ENCODE data around the gene CFAP61.
"Not testable (repeated sequence)": the region's sequence is repeated elsewhere in the genome, so short reads cannot be mapped to it uniquely, and the experiment has no call there.

The CFAP61 gene

DNA sequence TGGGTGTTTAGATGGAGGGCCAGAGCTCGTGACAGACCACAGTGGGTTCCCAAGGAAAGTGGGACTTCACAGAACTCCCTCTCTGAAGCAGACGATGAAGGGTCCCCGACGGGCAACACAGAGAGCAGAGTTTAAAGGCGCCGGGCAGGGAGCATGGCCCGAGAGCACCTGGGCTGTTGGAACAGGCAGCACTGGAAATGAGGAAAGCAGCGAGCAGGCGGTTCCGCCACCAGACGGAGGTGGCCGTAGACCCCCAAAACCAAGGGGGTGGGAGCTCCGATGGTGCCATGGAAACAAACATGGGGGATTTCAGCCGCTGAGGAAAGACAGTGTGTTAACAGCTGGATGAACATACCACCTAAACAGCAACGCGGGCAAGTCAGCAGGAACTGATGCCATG is 288.1 kb downstream of the CFAP61 start:
- DNase-seq: no peak

DNA sequence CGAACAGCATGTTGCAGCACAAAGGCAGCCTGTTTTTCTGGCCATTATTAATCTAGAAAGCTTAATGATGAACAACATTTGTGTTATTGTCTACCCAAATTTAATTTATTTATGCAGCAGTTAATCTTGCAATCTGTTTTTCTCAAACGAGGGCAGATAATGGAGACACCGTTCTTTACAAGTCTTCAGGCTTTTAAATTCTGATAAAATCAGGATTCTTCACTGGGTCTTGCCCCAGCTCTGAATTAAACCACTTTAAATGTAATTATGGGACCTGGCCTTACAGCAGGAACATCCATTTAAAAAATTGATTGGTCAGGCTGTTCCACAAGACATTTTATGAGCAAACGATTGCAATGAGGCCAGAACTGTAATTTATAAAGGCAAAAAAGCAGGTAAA is 289.0 kb downstream of the CFAP61 start:
- DNase-seq: no peak

DNA sequence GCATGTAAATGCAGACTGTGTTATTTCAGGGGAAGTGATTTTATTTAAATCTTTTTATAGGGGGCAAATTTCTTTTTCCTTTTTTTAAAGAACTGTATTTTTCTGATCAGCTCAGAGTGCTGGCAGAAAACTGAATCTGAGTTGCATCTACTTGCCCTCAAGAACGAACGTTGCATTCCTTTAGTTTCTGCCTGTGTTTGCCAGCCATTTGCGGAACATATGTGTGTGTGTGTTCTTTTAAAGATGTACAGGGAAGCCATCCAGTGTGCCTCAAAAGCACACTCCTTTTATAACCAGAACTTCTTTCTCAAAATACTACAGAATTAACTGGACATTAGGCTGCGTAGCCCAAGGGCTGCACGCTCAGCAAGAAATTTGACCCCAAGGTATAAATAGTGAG is 289.7 kb downstream of the CFAP61 start:
- DNase-seq: no peak

DNA sequence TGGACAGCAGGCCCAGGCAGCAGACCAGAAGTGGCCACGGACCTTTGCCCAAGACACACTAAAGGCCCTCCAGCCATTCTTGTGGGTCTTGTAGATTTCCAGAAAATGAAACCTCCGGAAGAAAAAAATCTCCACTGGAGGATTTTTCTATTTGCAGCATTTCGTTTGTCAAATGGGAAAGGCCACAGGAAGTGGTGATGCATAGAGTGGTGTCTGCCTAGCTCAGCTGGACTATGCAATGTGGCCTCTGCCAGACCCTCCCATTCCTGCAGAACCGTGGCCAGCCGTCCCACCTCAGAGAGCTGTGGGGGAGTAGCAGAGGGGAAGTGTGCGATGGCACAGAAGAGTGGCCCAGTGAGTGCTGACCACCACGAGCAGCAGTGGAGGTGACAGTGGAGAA is 291.6 kb downstream of the CFAP61 start:
- DNase-seq: no peak

DNA sequence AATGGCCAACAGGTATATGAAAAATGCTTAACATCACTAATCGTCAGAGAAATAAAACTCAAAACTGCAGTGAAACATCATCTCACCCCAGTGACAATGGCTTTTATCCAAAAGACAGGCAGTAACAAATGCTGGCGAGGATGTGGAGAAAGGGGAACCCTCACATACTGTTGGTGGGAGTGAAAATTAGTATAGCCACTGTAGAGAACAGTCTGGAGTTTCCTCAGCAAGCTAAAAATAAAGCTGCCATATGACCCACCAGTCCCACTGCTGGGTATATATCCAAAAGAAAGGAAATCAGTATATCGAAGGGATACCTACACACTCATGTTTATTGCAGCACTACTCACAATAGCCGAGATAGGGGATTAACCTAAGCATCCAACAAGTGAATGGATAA is 292.1 kb downstream of the CFAP61 start:
- no peak for DNase-seq

DNA sequence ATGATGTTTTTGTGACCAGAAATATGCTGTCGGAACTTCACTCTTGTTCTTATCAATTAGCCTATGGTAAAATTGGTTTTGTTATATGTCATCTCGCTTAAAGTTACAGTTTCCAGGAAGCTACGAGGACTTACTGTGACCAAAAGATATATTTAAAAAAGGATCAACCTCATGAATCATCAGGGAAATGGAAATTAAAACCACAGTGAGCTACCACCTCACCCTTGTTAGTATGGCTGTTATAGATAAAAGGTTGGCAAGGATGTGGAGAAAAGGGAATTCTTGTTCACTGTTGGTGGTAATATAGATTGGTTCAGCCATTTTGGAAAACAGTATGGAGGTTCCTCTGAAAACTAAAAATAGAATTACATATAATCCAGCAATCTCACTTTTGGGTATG is 301.2 kb downstream of the CFAP61 start:
- DNase-seq: no peak

DNA sequence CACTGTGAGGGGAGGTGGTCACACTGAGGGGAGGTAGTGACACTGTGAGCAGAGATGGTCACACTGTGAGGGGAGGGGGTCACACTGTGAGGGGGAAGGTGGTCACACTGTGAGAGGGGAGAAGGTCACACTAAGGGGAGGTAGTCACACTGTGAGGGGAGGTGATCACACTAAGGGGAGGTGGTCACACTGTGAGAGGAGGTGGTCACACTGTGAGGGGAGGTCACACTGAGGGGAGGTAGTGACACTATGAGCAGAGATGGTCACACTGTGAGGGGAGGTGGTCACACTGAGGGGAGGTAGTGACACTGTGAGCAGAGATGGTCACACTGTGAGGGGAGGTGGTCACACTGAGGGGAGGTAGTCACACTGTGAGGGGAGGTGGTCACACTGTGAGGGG is 303.2 kb downstream of the CFAP61 start:
- DNase-seq: not testable (repeated sequence)

DNA sequence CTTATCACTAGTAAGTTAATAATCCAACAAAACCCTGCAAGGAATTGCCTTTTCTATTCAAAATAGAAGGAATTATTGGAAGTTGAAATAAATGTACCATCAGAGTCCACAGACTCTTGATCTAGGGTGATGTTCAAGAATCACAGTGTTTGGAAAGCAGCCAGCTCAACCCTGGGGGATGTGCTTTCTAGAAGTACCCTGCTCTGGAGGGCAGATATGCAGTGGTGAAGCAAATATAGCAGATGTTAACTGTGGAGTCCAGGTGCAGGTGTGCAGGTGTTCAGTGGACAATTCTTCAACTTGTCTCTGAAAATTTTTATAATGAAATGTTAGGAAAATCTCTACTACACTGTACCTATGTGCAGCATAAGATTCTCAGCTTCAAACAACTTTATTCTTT is 306.5 kb downstream of the CFAP61 start:
- DNase-seq: peak; percentile 94

DNA sequence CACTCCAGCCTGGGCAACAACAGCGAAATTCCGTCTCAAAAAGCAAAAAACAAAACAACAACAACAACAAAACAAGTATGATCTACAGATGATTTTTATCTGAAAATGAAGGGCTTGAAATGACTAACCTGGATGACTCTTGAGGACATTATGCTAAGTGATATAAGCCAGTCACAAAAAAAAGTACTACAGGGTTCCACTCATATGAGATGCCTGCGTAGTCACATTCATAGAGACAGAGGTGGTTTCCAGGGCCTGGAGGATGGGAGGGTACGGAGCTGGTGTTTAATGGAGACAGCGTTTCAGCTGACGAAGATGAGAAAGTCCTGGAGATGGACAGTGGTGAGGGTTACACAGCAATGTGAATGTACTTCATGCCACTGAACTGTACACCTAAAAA is 307.3 kb downstream of the CFAP61 start:
- no peak for DNase-seq

DNA sequence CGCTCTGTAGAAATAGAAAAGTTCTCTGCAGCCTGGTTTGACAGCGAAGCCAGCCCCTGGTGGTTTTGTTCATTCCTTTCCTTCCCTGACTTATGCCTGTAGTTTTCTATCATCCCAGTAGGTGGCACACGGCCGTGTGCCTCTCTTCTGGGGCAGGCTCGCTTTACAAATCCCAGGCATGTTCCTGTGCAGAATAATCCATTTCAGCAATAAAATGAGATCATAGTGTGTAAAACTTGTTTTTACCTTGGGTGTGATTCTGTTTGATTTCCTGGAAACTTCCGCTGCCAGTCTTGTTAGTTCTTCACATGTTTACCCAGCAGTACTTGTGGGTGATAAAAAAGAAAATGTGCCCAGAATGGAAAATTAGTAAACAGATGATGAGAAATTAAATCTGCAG is 308.1 kb downstream of the CFAP61 start:
- DNase-seq: peak; percentile 94

DNA sequence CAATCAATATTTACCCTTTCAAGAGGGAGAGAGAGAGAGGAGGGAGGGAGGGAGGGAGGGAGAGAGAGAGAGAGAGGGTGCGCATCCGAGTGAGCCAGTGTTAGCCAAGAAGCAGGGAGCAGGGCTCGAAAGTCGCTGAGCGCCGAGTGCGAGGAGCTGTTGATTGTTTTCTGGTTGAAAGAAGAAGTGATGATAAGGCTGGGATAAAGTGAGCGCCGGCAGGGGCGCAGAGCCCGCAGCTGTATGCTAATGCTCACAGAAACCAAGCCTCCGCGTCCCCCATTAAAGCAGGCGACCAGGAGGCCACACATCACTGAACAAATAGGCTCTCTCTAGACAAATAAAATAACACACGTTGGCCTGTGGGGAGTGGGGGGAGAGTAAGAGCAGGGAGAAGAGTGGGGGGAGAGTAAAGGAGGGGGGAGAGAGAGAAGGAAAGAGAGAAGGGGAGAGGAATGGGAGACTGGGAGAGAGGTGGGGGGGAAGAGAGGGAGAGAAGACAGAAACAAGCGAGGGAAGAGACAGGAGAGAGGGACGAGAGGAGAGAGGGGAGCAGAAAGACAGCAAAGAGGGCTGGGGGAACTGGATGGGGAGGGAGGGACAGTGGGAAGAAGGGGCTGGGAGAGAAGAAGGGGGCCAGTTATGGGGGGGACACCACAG is 310.6 kb downstream of the CFAP61 start:
- DNase-seq: peak; percentile 98

DNA sequence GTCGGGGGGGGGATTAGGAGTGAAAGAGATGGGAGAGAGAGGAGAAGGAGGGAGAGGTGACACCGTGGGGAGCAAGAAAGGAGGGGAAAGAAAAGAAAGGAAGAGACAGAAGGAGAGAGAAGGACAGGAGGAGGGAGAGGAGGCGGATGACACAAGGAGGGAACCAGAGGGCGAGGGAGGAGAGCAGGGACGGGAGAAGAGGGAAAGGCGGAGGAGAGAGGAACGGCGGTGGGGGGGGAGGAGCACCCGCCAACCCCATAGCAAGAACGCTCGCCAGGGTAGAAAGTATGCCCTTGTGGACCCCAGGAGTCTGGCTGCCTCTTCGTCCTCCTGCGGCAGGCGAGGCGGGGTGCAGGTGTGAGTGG is 311.1 kb downstream of the CFAP61 start:
- peak; percentile 80 for DNase-seq

DNA sequence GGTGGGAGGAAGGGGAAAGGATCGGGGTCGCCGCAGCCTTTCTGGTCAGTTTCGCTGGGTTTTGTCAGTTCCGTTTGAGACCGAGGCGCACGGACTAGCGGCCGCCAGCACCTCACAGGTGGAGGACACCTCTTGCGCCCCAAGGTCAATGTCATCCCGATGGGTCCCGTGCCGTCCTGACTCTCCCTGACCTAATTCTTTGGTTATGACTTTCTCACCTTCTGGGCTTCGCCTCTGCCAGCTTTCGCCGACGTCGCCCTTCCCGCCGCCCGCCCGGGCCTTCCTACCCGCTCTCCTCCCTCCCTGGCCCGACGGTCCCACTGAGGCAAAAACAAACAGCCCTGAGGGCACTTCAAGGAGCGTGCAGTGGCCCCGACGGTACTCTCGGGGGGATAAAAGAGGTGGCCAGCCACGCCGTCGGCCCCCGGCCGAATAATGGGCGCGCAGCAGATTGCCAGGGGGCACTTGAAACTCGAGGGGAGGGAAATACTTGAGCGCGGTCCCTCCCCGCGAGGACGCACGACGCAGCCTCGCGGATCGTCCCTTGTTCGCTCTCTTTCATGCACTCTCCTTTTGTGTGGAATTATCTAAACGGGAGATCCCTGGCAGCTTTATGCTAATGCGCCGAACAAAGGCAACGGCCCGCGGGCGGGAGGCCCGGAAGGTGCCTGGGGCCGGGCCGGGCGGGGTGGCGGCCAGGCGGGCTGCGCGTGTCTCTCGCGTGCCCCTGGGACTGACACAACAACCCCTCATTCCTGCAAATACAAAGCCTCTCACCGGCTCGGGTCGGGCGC is 311.7 kb downstream of the CFAP61 start:
- peak; percentile 89 for DNase-seq

DNA sequence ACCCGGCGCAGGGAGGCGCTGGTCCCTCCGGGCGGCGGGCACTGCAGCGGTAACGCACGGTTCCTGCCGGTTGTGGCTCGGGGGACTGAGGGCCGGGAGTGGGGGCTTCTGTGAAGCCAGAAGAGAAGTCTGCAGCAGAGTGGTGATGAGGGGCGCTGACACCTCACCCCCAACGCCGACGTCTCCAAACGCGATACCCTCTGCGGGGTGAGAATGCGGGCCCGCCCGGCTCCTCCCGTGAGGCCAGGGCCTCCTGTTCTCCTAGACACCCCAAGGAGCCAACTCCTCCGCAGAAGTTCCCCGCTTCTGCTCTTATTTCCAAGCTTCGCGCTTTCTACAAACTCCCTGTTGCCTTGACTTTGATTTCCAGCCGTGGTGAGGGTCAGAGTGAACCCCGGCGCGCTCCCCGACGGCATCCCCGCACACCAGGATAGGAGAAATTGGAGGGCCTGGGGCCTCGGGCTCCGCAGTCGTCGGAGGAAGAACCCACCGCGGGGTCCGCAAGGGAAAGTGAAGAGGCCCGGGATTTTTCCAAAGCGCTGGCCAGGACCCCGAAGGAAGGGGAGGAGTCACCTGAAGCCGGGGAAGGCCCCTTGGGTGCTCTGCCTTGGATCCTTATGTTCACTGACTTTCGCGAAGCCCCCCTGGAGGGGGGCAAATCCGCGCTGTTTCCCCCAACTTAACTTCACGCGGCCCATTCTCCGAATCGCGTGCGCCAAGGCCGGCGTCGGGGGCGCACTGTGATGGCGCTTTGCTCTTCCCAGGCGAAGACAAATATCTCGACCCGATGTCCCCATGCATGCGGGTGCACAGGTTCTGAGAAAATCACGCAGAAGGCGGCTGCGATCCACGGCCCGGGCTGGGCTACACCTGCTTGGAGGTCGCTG is 312.5 kb downstream of the CFAP61 start:
- peak; percentile 62 for DNase-seq

DNA sequence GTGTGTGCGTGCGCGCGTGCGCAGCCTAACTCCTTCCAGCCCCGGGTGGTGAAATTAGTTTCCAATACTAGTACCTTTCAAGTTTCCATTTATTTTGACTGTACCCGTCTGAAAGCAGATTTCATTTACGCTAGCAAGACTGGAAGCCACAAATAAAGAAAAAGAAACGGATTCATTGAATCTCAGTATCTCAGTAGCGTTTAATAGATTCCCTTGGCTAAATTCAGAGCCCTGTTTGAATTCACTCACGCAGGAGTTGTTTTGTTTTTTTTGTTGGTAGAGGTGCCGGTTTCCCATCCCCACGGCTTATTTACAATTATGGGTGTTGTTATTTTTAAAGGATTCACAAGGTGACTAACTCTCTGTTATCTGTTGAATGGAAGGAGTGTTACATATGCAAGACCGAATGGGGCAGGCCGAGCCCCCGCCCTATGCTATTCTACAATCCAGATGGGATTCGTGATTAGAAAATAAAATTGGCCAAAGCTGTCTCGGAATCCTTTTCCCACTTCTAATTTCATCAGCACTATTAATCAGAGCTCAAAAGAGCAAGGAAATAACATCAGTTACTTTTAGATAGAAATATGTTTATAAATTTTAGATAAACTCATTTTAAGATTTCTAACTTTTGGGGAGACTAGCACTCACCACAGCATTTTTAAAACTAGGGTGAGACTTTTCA is 313.3 kb downstream of the CFAP61 start:
- peak; percentile 69 for DNase-seq

DNA sequence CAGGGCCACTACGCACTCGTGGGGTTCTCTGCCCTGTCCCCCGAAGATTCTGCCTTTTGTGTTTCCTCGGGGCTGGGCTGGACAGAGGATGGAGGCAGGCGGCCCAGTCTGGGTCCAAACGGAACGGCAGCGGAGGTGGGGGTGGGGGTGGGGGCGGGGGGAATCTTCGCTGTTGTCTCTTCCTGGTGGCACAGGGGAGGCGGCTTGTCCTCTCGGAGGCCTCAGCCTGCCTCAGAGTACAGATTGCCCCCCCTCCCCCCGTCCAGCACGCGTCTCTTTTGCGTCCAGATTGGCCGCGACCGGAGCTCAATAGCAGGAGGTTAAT is 314.2 kb downstream of the CFAP61 start:
- DNase-seq: no peak

DNA sequence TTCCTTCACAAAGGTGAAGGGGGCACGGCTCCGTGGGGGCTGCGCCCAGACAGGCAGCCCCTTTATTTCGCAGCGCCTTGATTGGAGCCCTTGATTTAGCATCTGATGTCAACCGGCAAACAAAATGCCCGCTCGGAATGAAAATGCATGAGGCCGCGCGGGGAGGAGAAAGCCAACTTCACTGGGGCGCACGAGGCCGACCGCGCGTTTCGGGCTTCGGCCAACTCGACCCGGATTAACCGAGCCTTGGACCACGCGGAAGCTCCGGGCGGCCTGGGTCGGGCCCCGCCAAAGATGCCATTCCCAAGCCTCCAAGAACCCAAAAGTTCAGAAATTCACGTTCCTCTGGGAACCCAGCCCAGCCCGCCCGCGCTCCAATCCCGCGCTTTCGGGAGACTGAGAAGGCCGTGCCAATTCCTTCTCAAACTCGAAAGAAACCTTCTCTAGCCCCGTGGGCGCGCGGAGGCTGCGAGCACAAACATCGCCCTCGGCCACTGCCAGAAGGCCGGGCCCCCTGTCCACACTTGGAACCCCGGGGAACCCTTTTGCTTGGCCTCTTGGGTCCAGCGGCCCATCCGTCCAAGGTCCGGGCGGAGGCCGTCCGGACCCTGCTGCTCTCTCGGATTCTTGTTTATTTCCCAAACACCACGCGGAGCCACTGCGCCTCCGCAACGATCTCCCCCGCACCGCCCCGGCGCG is 314.7 kb downstream of the CFAP61 start:
- DNase-seq: peak; percentile 82

DNA sequence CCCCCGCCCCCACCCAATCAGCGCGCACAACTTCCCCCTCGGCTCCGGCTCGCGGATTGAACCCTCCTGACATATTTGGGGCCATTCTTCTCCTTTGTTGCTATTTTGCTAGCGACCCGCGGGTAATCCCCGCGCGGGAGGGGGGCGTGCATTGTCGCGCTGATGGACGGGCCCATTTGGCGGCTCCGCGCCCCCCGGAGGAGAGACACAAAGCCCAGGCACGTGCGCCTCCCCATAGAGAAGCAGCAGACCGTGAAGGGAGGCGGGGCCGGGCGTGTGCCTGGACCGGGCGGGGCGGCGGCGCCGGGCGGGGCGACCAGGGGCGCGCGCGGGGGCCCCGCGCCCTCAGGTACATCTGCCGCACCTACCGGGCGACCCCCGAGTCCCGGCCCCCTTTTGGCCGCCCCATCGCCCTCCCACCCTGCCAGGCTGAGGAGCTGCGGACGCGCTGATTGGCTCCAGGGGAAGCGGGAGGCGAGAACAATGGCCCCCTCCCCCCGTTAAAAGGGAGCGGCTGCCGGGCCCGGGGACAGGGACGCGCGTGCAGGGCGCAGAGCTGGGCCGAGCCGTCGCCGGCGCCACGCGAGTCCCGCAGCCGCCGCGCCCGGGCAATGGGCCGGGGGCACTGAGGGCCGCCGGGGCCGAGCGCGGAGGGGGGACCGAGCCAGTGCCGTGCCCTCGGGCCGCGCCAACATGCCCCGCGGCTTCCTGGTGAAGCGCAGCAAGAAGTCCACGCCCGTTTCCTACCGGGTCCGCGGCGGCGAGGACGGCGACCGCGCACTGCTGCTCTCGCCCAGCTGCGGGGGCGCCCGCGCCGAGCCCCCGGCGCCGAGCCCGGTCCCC is 315.5 kb downstream of the CFAP61 start, which contains the start of gene INSM1:
INSM1 (plus strand) TSS at position 530 of the 843 bp plus-strand sequence; CDS start at position 694, 164 bp downstream.
- DNase-seq: peak; percentile 99

DNA sequence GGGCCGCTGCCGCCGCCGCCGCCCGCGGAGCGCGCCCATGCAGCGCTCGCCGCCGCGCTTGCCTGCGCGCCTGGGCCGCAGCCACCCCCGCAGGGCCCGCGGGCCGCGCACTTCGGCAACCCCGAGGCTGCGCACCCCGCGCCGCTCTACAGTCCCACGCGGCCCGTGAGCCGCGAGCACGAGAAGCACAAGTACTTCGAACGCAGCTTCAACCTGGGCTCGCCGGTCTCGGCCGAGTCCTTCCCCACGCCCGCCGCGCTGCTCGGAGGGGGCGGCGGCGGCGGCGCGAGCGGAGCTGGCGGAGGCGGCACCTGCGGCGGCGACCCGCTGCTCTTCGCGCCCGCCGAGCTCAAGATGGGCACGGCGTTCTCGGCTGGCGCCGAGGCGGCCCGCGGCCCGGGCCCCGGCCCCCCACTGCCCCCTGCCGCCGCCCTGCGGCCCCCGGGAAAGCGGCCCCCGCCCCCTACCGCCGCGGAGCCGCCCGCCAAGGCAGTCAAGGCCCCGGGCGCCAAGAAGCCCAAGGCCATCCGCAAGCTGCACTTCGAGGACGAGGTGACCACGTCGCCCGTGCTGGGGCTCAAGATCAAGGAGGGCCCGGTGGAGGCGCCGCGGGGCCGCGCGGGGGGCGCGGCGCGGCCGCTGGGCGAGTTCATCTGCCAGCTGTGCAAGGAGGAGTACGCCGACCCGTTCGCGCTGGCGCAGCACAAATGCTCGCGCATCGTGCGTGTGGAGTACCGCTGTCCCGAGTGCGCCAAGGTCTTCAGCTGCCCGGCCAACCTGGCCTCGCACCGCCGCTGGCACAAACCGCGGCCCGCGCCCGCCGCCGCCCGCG is 316.3 kb downstream of the CFAP61 start:
- DNase-seq: peak; percentile 43

Measured in NCI-H510A treated with DMSO at 0.1 percent for 48 hours (cell line).